Keratinocyte (primary cell): Measurements from ENCODE around the gene DBP. TPM values are rescaled to one million over a fixed set of nuclear protein-coding genes. Genes with fewer than 3 reads are reported as not detected.
"Not testable (repeated sequence)": the region's sequence is repeated elsewhere in the genome, so short reads cannot be mapped to it uniquely, and the experiment has no call there.

Experiments used
- DNase-seq: peaks from one replicate; pipeline ENCODE4 v3.0.0-alpha.2; 2011; ENCODE audit warnings: low read depth, missing footprints, low spot score
- FAIRE-seq: peaks from 2 replicates; lab custom pipeline; 2011; peaks lifted over from hg19 to GRCh38; lab: Jason Lieb, UNC
- H2AFZ ChIP-seq: 2 replicates; pipeline ENCODE4 v1.6.0; 2012; ENCODE audit warnings: low read length, control low read depth, inconsistent platforms; ENCODE audit not compliant: control insufficient read depth
- H3K27ac ChIP-seq: 2 replicates; pipeline ENCODE4 v1.5.1; 2011; ENCODE audit warnings: low read length; ENCODE audit not compliant: control insufficient read depth, insufficient read depth
- H3K27me3 ChIP-seq: 3 replicates; pipeline ENCODE4 v1.6.0; 2011; ENCODE audit warnings: low read length; ENCODE audit not compliant: control insufficient read depth, insufficient read depth; ENCODE audit errors: extremely low read depth
- H3K36me3 ChIP-seq, 2 experiments: 2 replicates in 1 of 2; 3 replicates in 1 of 2; pipeline ENCODE4 v1.5.1; 2011; ENCODE audit warnings: low read length in 2 of 2, mild to moderate bottlenecking in 1 of 2; ENCODE audit not compliant: control insufficient read depth in 2 of 2, insufficient read depth in 2 of 2; ENCODE audit errors: extremely low read depth in 1 of 2
- H3K4me1 ChIP-seq: 3 replicates; pipeline ENCODE4 v1.5.1; 2011; ENCODE audit warnings: low read length; ENCODE audit not compliant: control insufficient read depth, insufficient read depth; ENCODE audit errors: extremely low read depth
- H3K4me2 ChIP-seq: 3 replicates; pipeline ENCODE4 v1.6.0; 2011; ENCODE audit warnings: low read depth, low read length; ENCODE audit not compliant: control insufficient read depth, insufficient read depth; ENCODE audit errors: extremely low read depth
- H3K4me3 ChIP-seq, 3 experiments: fragments of 200-600 bp in 1 of 3; sonication (generic) in 1 of 3; 2 replicates in 2 of 3; 3 replicates in 1 of 3; pipeline ENCODE4 v1.5.1; 2011 to 2016; ENCODE audit warnings: low read length in 3 of 3, mild to moderate bottlenecking in 3 of 3, control low read depth in 2 of 3, inconsistent platforms in 1 of 3, low read depth in 1 of 3, mixed read lengths in 1 of 3, mixed run types in 1 of 3, moderate library complexity in 1 of 3; ENCODE audit not compliant: control insufficient read depth in 2 of 3, insufficient read depth in 2 of 3; ENCODE audit errors: extremely low read depth in 1 of 3
- H3K79me2 ChIP-seq: 2 replicates; pipeline ENCODE4 v1.6.0; 2012; ENCODE audit warnings: low read length; ENCODE audit not compliant: control insufficient read depth, insufficient read depth
- H3K9ac ChIP-seq: 3 replicates; pipeline ENCODE4 v1.6.0; 2011; ENCODE audit warnings: low read length; ENCODE audit not compliant: control insufficient read depth, insufficient read depth; ENCODE audit errors: extremely low read depth
- H3K9me1 ChIP-seq: 3 replicates; pipeline ENCODE4 v1.6.0; 2011; ENCODE audit warnings: low read length; ENCODE audit not compliant: control insufficient read depth, insufficient read depth; ENCODE audit errors: extremely low read depth
- H3K9me3 ChIP-seq: 2 replicates; pipeline ENCODE4 v1.5.1; 2012; ENCODE audit warnings: low read depth, low read length; ENCODE audit not compliant: control insufficient read depth
- H4K20me1 ChIP-seq: 3 replicates; pipeline ENCODE4 v1.6.0; 2011; ENCODE audit warnings: low read length; ENCODE audit not compliant: control insufficient read depth, insufficient read depth; ENCODE audit errors: extremely low read depth
- EZH2 ChIP-seq: IDR thresholded peaks from one replicate; pipeline ENCODE4 v1.6.1; 2012; ENCODE audit warnings: inconsistent platforms, mild to moderate bottlenecking, low read length, moderate library complexity
- dilution Hi-C: fragments of 300-500 bp; cut with MboI; formaldehyde crosslinking; loops from one replicate; pipeline ENCODE4 v1.7.0; 2020; ENCODE audit warnings: low sequenced_read_pairs; ENCODE audit not compliant: extremely low pct_ligation_motif_present
- polyA plus RNA-seq, 5 experiments: library from polyadenylated mRNA; depleted of rRNA in 3 of 5; stranded (reverse) in 3 of 5; stranded (forward) in 1 of 5; unstranded in 1 of 5; fragments of >200 nt; gene quantifications; 1 replicate in 1 of 5; 2 replicates in 3 of 5; 3 replicates in 1 of 5; pipeline versions ENCODE4 v1.2.1 to v1.2.3, GENCODE V29; 2011 to 2012; ENCODE audit warnings: missing spikeins in 2 of 5, low read depth in 1 of 5, low replicate concordance in 1 of 5
- TF ChIP-seq, protein P1 (sequence below), 3 experiments: IDR thresholded peaks in 1 of 3; conservative IDR thresholded peaks in 1 of 3; optimal IDR thresholded peaks in 1 of 3; 2 replicates in 2 of 3; 3 replicates in 1 of 3; pipeline versions ENCODE3 to v1.5.1; 2011; ENCODE audit warnings: low read length in 3 of 3, mild to moderate bottlenecking in 3 of 3, moderate library complexity in 2 of 3, control low read depth in 1 of 3, inconsistent platforms in 1 of 3; ENCODE audit not compliant: insufficient read depth in 2 of 3; ENCODE audit errors: extremely low read depth in 1 of 3

The DBP gene
- polyA plus RNA-seq, 1 donor (not counting 4 experiments of a cell fraction or from before 2014, with no cell fraction given) = 1.0 TPM

DNA sequence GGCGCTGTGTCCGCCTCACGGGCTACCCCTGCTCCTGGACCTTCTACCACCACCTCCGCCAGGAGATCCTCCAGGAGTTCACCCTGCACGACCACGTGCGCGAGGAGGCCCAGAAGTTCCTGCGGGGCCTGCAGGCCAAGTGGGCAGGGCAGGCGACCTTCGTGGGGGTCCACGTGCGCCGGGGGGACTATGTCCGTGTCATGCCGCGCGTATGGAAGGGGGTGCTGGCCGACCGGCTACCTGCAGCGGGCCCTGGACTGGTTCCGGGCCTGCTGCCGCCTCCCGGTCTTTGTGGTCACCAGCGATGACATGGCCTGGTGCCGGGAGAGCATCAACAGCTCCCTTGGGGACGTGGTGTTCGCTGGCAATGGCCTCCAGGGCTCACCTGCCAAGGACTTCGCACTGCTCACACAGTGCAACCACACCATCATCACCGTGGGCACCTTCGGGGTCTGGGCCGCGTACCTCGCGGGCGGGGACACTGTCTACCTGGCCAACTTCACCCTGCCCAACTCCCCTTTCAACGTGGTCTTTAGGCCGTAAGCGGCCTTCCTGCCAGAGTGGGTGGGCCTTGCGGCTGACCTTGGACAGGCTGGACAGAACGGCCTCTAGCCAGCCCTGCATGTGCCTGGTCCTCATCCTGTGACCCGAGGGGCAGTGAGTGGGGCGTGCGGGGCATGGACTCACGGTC is 43.4 kb upstream of the DBP start:
- DNase-seq (no peak), FAIRE-seq (no peak)
- Histone ChIP-seq H4K20me1 (no peaks in the 10 kb centered on the region), H3K4me1 (no peaks in the 10 kb centered on the region), H3K4me3 (no peak overlapping the region), H3K9me3 (no peaks in the 10 kb centered on the region), H3K27me3 (no peaks in the 10 kb centered on the region), H3K36me3 (no peaks in the 10 kb centered on the region), H2AFZ (no peak overlapping the region), H3K9ac (no peak overlapping the region), H3K9me1 (no peaks in the 10 kb centered on the region), H3K4me2 (no peak overlapping the region), H3K79me2 (no peaks in the 10 kb centered on the region), H3K27ac (no peak overlapping the region)
- no peak for TF ChIP-seq EZH2
- TF ChIP-seq, protein P1, sequence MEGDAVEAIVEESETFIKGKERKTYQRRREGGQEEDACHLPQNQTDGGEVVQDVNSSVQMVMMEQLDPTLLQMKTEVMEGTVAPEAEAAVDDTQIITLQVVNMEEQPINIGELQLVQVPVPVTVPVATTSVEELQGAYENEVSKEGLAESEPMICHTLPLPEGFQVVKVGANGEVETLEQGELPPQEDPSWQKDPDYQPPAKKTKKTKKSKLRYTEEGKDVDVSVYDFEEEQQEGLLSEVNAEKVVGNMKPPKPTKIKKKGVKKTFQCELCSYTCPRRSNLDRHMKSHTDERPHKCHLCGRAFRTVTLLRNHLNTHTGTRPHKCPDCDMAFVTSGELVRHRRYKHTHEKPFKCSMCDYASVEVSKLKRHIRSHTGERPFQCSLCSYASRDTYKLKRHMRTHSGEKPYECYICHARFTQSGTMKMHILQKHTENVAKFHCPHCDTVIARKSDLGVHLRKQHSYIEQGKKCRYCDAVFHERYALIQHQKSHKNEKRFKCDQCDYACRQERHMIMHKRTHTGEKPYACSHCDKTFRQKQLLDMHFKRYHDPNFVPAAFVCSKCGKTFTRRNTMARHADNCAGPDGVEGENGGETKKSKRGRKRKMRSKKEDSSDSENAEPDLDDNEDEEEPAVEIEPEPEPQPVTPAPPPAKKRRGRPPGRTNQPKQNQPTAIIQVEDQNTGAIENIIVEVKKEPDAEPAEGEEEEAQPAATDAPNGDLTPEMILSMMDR (optimal IDR thresholded peaks at IDR 0.05 in 1 of 3, IDR thresholded peaks at IDR 0.05 in 1 of 3, conservative IDR thresholded peaks at IDR 0.05 in 1 of 3; ENCODE audit: extremely low read depth in 1 of 3, insufficient read depth in 2 of 3, low read length in 3 of 3) = no peak
- dilution Hi-C loops = no loop called here

DNA sequence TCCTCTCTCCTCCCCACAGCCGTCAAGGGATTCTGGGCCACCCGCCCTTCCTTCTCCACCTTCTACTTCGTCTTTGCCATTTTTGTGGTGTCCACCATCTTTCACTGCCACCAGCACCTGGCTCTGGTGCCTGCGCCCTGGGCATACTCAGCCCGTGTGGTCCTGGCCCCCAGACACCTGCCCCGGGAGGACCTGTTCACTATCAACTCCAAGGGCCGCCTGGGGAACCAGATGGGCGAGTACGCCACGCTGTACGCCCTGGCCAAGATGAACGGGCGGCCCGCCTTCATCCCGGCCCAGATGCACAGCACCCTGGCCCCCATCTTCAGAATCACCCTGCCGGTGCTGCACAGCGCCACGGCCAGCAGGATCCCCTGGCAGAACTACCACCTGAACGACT is 42.8 kb upstream of the DBP start:
- H3K9ac ChIP-seq, H3K4me3 ChIP-seq, H3K27me3 ChIP-seq, dilution Hi-C loops, H2AFZ ChIP-seq, H3K79me2 ChIP-seq, H3K27ac ChIP-seq, H3K4me2 ChIP-seq, H3K9me1 ChIP-seq, H3K4me1 ChIP-seq, FAIRE-seq, H3K36me3 ChIP-seq, DNase-seq, H4K20me1 ChIP-seq, H3K9me3 ChIP-seq: not testable (repeated sequence)

DNA sequence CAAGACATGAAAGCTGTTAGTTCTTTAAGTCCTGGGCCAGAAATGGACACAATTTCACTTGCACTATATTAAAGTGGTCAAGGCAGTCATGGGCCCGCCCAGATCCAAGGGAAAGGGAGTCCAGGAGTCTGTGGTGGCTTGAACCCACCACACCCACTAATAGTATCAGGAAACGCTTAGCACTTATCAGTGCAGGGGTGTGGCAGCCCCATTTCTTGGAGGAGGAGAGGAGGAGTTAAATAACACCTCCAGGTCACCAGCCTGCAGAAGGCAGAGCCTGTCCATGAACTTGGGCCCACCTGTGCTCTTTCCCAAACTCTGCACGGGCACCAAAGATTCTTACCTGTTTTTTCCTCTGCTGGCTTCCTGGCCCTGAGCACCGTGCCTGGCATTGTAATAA is 41.0 kb upstream of the DBP start:
- DNase-seq (no peak), FAIRE-seq (no peak)
- H2AFZ ChIP-seq = no peak overlapping the region
- H3K9me3 ChIP-seq = no peaks in the 10 kb centered on the region
- no peak overlapping the region for H3K4me2 ChIP-seq
- H3K36me3 ChIP-seq = no peaks in the 10 kb centered on the region
- H4K20me1 ChIP-seq = no peaks in the 10 kb centered on the region
- TF ChIP-seq, protein P1 (optimal IDR thresholded peaks at IDR 0.05 in 1 of 3, IDR thresholded peaks at IDR 0.05 in 1 of 3, conservative IDR thresholded peaks at IDR 0.05 in 1 of 3; ENCODE audit: extremely low read depth in 1 of 3, insufficient read depth in 2 of 3, low read length in 3 of 3) = no peak
- TF ChIP-seq EZH2 = no peak
- H3K9ac ChIP-seq = no peak overlapping the region
- no peak overlapping the region for H3K4me3 ChIP-seq
- H3K27ac ChIP-seq = no peak overlapping the region
- H3K9me1 ChIP-seq = no peaks in the 10 kb centered on the region
- dilution Hi-C loops = no loop called here
- H3K79me2 ChIP-seq = no peaks in the 10 kb centered on the region
- H3K4me1 ChIP-seq = no peaks in the 10 kb centered on the region
- no peaks in the 10 kb centered on the region for H3K27me3 ChIP-seq
